H1 (cell line): ENCODE data around the gene TNFRSF6B. TPM values are rescaled to one million over a fixed set of nuclear protein-coding genes. Genes with fewer than 3 reads are reported as not detected.

ENCODE experiments used
- BCL11A ChIP-seq, 2 experiments: IDR thresholded peaks; one replicate each; pipeline ENCODE4 v1.6.1; 2011; ENCODE audit warnings: low read depth in 2 of 2, low read length in 2 of 2, mild to moderate bottlenecking in 2 of 2
- EP300 ChIP-seq, 2 experiments: IDR thresholded peaks; 1 replicate in 1 of 2; 2 replicates in 1 of 2; pipeline ENCODE4 v1.6.1; 2011 to 2012; ENCODE audit warnings: low read depth in 2 of 2, low read length in 2 of 2, mild to moderate bottlenecking in 2 of 2, borderline replicate concordance in 1 of 2, inconsistent platforms in 1 of 2, moderate library complexity in 1 of 2
- KDM4A ChIP-seq: IDR thresholded peaks from one replicate; pipeline ENCODE4 v1.7.1; 2012; ENCODE audit warnings: low read depth, mild to moderate bottlenecking, moderate library complexity, low read length, inconsistent platforms; ENCODE audit not compliant: severe bottlenecking
- KDM5A ChIP-seq: fragments of 200-600 bp; IDR thresholded peaks from 2 replicates; pipeline ENCODE4 v1.7.1; 2012; ENCODE audit warnings: mild to moderate bottlenecking, low read length, inconsistent platforms, mixed read lengths
- NANOG ChIP-seq: IDR thresholded peaks from 2 replicates; pipeline ENCODE4 v1.6.1; 2011; ENCODE audit warnings: low read length, low read depth, mild to moderate bottlenecking, inconsistent platforms; ENCODE audit not compliant: insufficient read depth, poor library complexity, severe bottlenecking
- SAP30 ChIP-seq: fragments of 300-600 bp; sonication (generic); IDR thresholded peaks from 2 replicates; pipeline ENCODE4 v1.7.1; 2012; ENCODE audit warnings: low read length, moderate library complexity, mild to moderate bottlenecking, inconsistent platforms; ENCODE audit not compliant: insufficient read depth, insufficient replicate concordance
- SP2 ChIP-seq: IDR thresholded peaks from 2 replicates; pipeline ENCODE4 v1.6.1; 2012; ENCODE audit warnings: mild to moderate bottlenecking, low read length, inconsistent platforms
- SRF ChIP-seq: IDR thresholded peaks from 2 replicates; pipeline ENCODE4 v1.6.1; 2011; ENCODE audit warnings: mild to moderate bottlenecking, low read depth, low read length, moderate library complexity
- polyA plus RNA-seq, 7 experiments: library from polyadenylated mRNA; depleted of rRNA in 3 of 7; stranded (reverse) in 5 of 7; unstranded in 2 of 7; fragments of >200 nt in 5 of 7; fragments of 200-250 nt in 2 of 7; gene quantifications; 1 replicate in 5 of 7; 2 replicates in 1 of 7; 4 replicates in 1 of 7; pipeline versions ENCODE4 v1.2.1 to v1.2.3, GENCODE V29; 2011 to 2013; ENCODE audit warnings: missing spikeins in 2 of 7, mixed read lengths in 2 of 7
- total RNA-seq: library from RNA; stranded (reverse); fragmentation: NEBNext Ultra II Directional; extraction: Animal tissue kit (Norgen Biotek cat#: 25700); gene quantifications from 2 replicates; pipeline ENCODE4 v1.2.1, GENCODE V29; 2021
- TF ChIP-seq, protein P1 (sequence below): fragments of 300-600 bp; sonication (generic); IDR thresholded peaks from 2 replicates; pipeline ENCODE4 v1.7.1; 2012; ENCODE audit warnings: low read length, moderate library complexity, mild to moderate bottlenecking, inconsistent platforms; ENCODE audit not compliant: insufficient replicate concordance
- TF ChIP-seq, protein P2 (sequence below): IDR thresholded peaks from 2 replicates; pipeline ENCODE4 v1.6.1; 2012; ENCODE audit warnings: inconsistent platforms

TNFRSF6B gene
- total and polyA plus RNA-seq, 2 of the 8 experiments (the other 6 are each of a cell fraction or from before 2014, with no cell fraction given): 3.1 TPM; not detected in 1

DNA sequence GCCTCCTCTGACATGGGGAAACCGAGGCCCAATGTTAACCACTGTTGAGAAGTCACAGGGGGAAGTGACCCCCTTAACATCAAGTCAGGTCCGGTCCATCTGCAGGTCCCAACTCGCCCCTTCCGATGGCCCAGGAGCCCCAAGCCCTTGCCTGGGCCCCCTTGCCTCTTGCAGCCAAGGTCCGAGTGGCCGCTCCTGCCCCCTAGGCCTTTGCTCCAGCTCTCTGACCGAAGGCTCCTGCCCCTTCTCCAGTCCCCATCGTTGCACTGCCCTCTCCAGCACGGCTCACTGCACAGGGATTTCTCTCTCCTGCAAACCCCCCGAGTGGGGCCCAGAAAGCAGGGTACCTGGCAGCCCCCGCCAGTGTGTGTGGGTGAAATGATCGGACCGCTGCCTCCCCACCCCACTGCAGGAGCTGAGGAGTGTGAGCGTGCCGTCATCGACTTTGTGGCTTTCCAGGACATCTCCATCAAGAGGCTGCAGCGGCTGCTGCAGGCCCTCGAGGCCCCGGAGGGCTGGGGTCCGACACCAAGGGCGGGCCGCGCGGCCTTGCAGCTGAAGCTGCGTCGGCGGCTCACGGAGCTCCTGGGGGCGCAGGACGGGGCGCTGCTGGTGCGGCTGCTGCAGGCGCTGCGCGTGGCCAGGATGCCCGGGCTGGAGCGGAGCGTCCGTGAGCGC, 1.6 kb downstream of the TNFRSF6B start (continued):
- TF ChIP-seq, protein P1, sequence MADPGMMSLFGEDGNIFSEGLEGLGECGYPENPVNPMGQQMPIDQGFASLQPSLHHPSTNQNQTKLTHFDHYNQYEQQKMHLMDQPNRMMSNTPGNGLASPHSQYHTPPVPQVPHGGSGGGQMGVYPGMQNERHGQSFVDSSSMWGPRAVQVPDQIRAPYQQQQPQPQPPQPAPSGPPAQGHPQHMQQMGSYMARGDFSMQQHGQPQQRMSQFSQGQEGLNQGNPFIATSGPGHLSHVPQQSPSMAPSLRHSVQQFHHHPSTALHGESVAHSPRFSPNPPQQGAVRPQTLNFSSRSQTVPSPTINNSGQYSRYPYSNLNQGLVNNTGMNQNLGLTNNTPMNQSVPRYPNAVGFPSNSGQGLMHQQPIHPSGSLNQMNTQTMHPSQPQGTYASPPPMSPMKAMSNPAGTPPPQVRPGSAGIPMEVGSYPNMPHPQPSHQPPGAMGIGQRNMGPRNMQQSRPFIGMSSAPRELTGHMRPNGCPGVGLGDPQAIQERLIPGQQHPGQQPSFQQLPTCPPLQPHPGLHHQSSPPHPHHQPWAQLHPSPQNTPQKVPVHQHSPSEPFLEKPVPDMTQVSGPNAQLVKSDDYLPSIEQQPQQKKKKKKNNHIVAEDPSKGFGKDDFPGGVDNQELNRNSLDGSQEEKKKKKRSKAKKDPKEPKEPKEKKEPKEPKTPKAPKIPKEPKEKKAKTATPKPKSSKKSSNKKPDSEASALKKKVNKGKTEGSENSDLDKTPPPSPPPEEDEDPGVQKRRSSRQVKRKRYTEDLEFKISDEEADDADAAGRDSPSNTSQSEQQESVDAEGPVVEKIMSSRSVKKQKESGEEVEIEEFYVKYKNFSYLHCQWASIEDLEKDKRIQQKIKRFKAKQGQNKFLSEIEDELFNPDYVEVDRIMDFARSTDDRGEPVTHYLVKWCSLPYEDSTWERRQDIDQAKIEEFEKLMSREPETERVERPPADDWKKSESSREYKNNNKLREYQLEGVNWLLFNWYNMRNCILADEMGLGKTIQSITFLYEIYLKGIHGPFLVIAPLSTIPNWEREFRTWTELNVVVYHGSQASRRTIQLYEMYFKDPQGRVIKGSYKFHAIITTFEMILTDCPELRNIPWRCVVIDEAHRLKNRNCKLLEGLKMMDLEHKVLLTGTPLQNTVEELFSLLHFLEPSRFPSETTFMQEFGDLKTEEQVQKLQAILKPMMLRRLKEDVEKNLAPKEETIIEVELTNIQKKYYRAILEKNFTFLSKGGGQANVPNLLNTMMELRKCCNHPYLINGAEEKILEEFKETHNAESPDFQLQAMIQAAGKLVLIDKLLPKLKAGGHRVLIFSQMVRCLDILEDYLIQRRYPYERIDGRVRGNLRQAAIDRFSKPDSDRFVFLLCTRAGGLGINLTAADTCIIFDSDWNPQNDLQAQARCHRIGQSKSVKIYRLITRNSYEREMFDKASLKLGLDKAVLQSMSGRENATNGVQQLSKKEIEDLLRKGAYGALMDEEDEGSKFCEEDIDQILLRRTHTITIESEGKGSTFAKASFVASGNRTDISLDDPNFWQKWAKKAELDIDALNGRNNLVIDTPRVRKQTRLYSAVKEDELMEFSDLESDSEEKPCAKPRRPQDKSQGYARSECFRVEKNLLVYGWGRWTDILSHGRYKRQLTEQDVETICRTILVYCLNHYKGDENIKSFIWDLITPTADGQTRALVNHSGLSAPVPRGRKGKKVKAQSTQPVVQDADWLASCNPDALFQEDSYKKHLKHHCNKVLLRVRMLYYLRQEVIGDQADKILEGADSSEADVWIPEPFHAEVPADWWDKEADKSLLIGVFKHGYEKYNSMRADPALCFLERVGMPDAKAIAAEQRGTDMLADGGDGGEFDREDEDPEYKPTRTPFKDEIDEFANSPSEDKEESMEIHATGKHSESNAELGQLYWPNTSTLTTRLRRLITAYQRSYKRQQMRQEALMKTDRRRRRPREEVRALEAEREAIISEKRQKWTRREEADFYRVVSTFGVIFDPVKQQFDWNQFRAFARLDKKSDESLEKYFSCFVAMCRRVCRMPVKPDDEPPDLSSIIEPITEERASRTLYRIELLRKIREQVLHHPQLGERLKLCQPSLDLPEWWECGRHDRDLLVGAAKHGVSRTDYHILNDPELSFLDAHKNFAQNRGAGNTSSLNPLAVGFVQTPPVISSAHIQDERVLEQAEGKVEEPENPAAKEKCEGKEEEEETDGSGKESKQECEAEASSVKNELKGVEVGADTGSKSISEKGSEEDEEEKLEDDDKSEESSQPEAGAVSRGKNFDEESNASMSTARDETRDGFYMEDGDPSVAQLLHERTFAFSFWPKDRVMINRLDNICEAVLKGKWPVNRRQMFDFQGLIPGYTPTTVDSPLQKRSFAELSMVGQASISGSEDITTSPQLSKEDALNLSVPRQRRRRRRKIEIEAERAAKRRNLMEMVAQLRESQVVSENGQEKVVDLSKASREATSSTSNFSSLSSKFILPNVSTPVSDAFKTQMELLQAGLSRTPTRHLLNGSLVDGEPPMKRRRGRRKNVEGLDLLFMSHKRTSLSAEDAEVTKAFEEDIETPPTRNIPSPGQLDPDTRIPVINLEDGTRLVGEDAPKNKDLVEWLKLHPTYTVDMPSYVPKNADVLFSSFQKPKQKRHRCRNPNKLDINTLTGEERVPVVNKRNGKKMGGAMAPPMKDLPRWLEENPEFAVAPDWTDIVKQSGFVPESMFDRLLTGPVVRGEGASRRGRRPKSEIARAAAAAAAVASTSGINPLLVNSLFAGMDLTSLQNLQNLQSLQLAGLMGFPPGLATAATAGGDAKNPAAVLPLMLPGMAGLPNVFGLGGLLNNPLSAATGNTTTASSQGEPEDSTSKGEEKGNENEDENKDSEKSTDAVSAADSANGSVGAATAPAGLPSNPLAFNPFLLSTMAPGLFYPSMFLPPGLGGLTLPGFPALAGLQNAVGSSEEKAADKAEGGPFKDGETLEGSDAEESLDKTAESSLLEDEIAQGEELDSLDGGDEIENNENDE: no peak
- TF ChIP-seq BCL11A (IDR thresholded peaks at IDR 0.05; ENCODE audit: low read depth in 2 of 2, low read length in 2 of 2) (no peak), NANOG (no peak), SP2 (no peak), KDM4A (no peak), EP300 (IDR thresholded peaks at IDR 0.05; ENCODE audit: borderline replicate concordance in 1 of 2, low read depth in 2 of 2, low read length in 2 of 2) (no peak), SRF (no peak), KDM5A (no peak), SAP30 (no peak)
- TF ChIP-seq, protein P2, sequence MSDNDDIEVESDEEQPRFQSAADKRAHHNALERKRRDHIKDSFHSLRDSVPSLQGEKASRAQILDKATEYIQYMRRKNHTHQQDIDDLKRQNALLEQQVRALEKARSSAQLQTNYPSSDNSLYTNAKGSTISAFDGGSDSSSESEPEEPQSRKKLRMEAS: no peak
